Type B pancreatic cell (in vitro differentiated cells): ENCODE results near the gene PAPPA. TPM values are rescaled to one million over a fixed set of nuclear protein-coding genes. Genes with fewer than 3 reads are reported as not detected.

ENCODE experiments used
- DNase-seq: peaks from one replicate; pipeline ENCODE4 v3.0.0; 2021; ENCODE audit warnings: mixed read lengths; ENCODE audit not compliant: unreplicated experiment; ENCODE audit errors: extremely low spot score
- H3K27ac Mint-ChIP-seq: 2 replicates; pipeline ENCODE4 v1.8.0; 2021; ENCODE audit warnings: mild to moderate bottlenecking, mixed read lengths
- H3K27me3 Mint-ChIP-seq: 2 replicates; pipeline ENCODE4 v1.8.0; 2021; ENCODE audit warnings: mixed read lengths
- H3K36me3 Mint-ChIP-seq: 2 replicates; pipeline ENCODE4 v1.8.0; 2021; ENCODE audit warnings: mixed read lengths
- H3K4me1 Mint-ChIP-seq: one replicate; pipeline ENCODE4 v1.8.0; 2021; ENCODE audit warnings: mixed read lengths; ENCODE audit not compliant: unreplicated experiment
- H3K4me3 Mint-ChIP-seq: 2 replicates; pipeline ENCODE4 v1.8.0; 2021; ENCODE audit warnings: mild to moderate bottlenecking, mixed read lengths
- H3K9me3 Mint-ChIP-seq: 2 replicates; pipeline ENCODE4 v1.8.0; 2021; ENCODE audit warnings: mixed read lengths
- CTCF ChIP-seq: fragments of 200-600 bp; sonication (generic); conservative IDR thresholded peaks from 2 replicates; pipeline ENCODE4 v1.5.0; 2021; ENCODE audit warnings: antibody characterized with exemption, mild to moderate bottlenecking
- total RNA-seq: library from RNA; stranded (reverse); gene quantifications from 2 replicates; pipeline ENCODE4 v1.2.1, GENCODE V29; 2021; ENCODE audit warnings: low replicate concordance

PAPPA gene
- total RNA-seq, 1 donor from 2014 or later = 11.0 TPM

- H3K4me1 Mint-ChIP-seq = no peaks in the 10 kb centered on the region
- no peak for DNase-seq
- no peaks in the 10 kb centered on the region for H3K36me3 Mint-ChIP-seq
- no peak for TF ChIP-seq CTCF
- no peak overlapping the region for H3K27ac Mint-ChIP-seq
- peaks cover 43% of the 10 kb centered on the region for H3K27me3 Mint-ChIP-seq
- no peaks in the 10 kb centered on the region for H3K9me3 Mint-ChIP-seq
- H3K4me3 Mint-ChIP-seq = no peak overlapping the region
These were observed 11.6 kb upstream of the PAPPA start for GRCh38 chr9:116141864-116142561.

GRCh38 chr9:116142706-116143492 is 10.7 kb upstream of the PAPPA start:
- peaks cover 34% of the 10 kb centered on the region for H3K27me3 Mint-ChIP-seq
- no peaks in the 10 kb centered on the region for H3K9me3 Mint-ChIP-seq
- H3K4me3 Mint-ChIP-seq = no peak overlapping the region
- TF ChIP-seq CTCF = no peak
- no peaks in the 10 kb centered on the region for H3K36me3 Mint-ChIP-seq
- DNase-seq = no peak
- no peaks in the 10 kb centered on the region for H3K4me1 Mint-ChIP-seq
- H3K27ac Mint-ChIP-seq = no peak overlapping the region

GRCh38 chr9:116144038-116144437 is 9.6 kb upstream of the PAPPA start:
- H3K4me3 Mint-ChIP-seq = no peak overlapping the region
- peaks cover 4% of the 10 kb centered on the region for H3K4me1 Mint-ChIP-seq
- H3K27ac Mint-ChIP-seq = no peak overlapping the region
- no peaks in the 10 kb centered on the region for H3K9me3 Mint-ChIP-seq
- no peaks in the 10 kb centered on the region for H3K36me3 Mint-ChIP-seq
- H3K27me3 Mint-ChIP-seq = peaks cover 31% of the 10 kb centered on the region
- TF ChIP-seq CTCF = no peak
- DNase-seq = no peak

DNA sequence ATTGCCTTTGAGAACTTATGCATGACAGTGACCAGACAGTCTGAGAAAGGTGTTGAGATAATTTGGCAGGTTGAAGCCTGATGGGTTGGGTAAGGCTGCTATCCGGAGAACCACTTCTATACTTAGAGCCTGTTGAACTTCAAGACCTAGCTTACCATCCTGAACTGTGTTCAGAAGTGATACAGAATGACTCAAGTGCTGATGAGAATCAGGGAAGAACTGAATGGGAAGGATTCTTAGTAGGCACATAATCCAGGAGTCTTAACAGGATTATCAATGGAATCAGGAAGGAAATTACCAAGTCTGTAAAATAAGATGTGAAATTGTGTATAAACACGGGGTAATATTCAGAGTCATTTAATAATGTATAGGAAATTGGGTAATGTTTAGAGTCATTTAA is 9.0 kb upstream of the PAPPA start:
- TF ChIP-seq CTCF = no peak
- no peaks in the 10 kb centered on the region for H3K36me3 Mint-ChIP-seq
- H3K27ac Mint-ChIP-seq = no peak overlapping the region
- DNase-seq = no peak
- H3K27me3 Mint-ChIP-seq = peaks cover 26% of the 10 kb centered on the region
- H3K4me3 Mint-ChIP-seq = no peak overlapping the region
- H3K4me1 Mint-ChIP-seq = peaks cover 4% of the 10 kb centered on the region
- no peaks in the 10 kb centered on the region for H3K9me3 Mint-ChIP-seq

- H3K9me3 Mint-ChIP-seq = no peaks in the 10 kb centered on the region
- TF ChIP-seq CTCF = no peak
- DNase-seq = no peak
- H3K4me1 Mint-ChIP-seq = peaks cover 4% of the 10 kb centered on the region
- no peaks in the 10 kb centered on the region for H3K36me3 Mint-ChIP-seq
- H3K4me3 Mint-ChIP-seq = no peak overlapping the region
- H3K27me3 Mint-ChIP-seq = peaks cover 25% of the 10 kb centered on the region
- no peak overlapping the region for H3K27ac Mint-ChIP-seq
These were observed 8.6 kb upstream of the PAPPA start for GRCh38 chr9:116145036-116145435.
